Liver (tissue), 3 donors: Measurements from ENCODE around the gene GVQW3.

ENCODE experiments used
- ATF3 ChIP-seq: IDR thresholded peaks from 2 replicates; pipeline ENCODE4 v1.6.1; 2016; ENCODE audit warnings: antibody characterized with exemption
- CTCF ChIP-seq: fragments of 150-350 bp; IDR thresholded peaks from 2 replicates; pipeline ENCODE4 v1.5.1; 2017; ENCODE audit warnings: improper control_type of control experiment, low read depth, low read length; ENCODE audit not compliant: missing input control
- GABPA ChIP-seq, 2 donors: IDR thresholded peaks in 1 of 2; conservative IDR thresholded peaks in 1 of 2; 2 replicates each; pipeline ENCODE4 v1.6.1; 2016; ENCODE audit warnings: antibody characterized with exemption in 2 of 2, mild to moderate bottlenecking in 1 of 2, moderate library complexity in 1 of 2
- JUND ChIP-seq, 2 donors: IDR thresholded peaks; 2 replicates each; pipeline ENCODE4 v1.6.1; 2016; ENCODE audit warnings: antibody characterized with exemption in 2 of 2
- RAD21 ChIP-seq, 2 donors: IDR thresholded peaks; 2 replicates each; pipeline ENCODE4 v1.6.1; 2016; ENCODE audit warnings: antibody characterized with exemption in 2 of 2, mild to moderate bottlenecking in 2 of 2
- REST ChIP-seq: IDR thresholded peaks from 2 replicates; pipeline ENCODE4 v1.6.1; 2016; ENCODE audit warnings: antibody characterized with exemption, mild to moderate bottlenecking
- SP1 ChIP-seq: IDR thresholded peaks from 2 replicates; pipeline ENCODE4 v1.6.1; 2018; ENCODE audit warnings: antibody characterized with exemption, mild to moderate bottlenecking
- TAF1 ChIP-seq: conservative IDR thresholded peaks from 2 replicates; pipeline ENCODE4 v1.6.1; 2016; ENCODE audit warnings: antibody characterized with exemption, mild to moderate bottlenecking
- YY1 ChIP-seq: IDR thresholded peaks from 2 replicates; pipeline ENCODE4 v1.6.1; 2016; ENCODE audit warnings: antibody characterized with exemption, mild to moderate bottlenecking
- TF ChIP-seq, protein P1 (sequence below): IDR thresholded peaks from 2 replicates; pipeline ENCODE4 v1.6.1; 2016; ENCODE audit warnings: antibody characterized with exemption
- donor health status: healthy.
- donor health status: healthy.

GRCh38 chr11:76334826-76335389, 46.2 kb upstream of the GVQW3 start:
- TF ChIP-seq ATF3 (no peak), JUND (IDR thresholded peaks at IDR 0.05) (no peak), CTCF (no peak), TAF1 (no peak), RAD21 (IDR thresholded peaks at IDR 0.05) (no peak), SP1 (no peak), GABPA (IDR thresholded peaks at IDR 0.05 in 1 of 2, conservative IDR thresholded peaks at IDR 0.05 in 1 of 2) (no peak), REST (no peak), YY1 (no peak)
- TF ChIP-seq, protein P1, sequence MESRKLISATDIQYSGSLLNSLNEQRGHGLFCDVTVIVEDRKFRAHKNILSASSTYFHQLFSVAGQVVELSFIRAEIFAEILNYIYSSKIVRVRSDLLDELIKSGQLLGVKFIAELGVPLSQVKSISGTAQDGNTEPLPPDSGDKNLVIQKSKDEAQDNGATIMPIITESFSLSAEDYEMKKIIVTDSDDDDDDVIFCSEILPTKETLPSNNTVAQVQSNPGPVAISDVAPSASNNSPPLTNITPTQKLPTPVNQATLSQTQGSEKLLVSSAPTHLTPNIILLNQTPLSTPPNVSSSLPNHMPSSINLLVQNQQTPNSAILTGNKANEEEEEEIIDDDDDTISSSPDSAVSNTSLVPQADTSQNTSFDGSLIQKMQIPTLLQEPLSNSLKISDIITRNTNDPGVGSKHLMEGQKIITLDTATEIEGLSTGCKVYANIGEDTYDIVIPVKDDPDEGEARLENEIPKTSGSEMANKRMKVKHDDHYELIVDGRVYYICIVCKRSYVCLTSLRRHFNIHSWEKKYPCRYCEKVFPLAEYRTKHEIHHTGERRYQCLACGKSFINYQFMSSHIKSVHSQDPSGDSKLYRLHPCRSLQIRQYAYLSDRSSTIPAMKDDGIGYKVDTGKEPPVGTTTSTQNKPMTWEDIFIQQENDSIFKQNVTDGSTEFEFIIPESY = no peak
